Fibroblast of skin of scalp (primary cell): ENCODE measurements around the gene TM2D1. TPM values are rescaled to one million over a fixed set of nuclear protein-coding genes. Genes with fewer than 3 reads are reported as not detected.
"Not testable (repeated sequence)": the region's sequence is repeated elsewhere in the genome, so short reads cannot be mapped to it uniquely, and the experiment has no call there.

Experiments
- DNase-seq: peaks from one replicate; pipeline ENCODE4 v3.0.0-alpha.2; 2013
- polyA plus RNA-seq, 2 experiments: library from polyadenylated mRNA; unstranded; fragments of 120-200 nt; gene quantifications; one replicate each; pipeline ENCODE4 v1.2.1, GENCODE V29; 2013; ENCODE audit not compliant: insufficient read length in 2 of 2

Gene TM2D1
- polyA plus RNA-seq (2013, experiment 1 of 2; ENCODE audit: insufficient read length), result 34.3 TPM
- 39.6 TPM for polyA plus RNA-seq (2013, experiment 2 of 2; ENCODE audit: insufficient read length)

DNA sequence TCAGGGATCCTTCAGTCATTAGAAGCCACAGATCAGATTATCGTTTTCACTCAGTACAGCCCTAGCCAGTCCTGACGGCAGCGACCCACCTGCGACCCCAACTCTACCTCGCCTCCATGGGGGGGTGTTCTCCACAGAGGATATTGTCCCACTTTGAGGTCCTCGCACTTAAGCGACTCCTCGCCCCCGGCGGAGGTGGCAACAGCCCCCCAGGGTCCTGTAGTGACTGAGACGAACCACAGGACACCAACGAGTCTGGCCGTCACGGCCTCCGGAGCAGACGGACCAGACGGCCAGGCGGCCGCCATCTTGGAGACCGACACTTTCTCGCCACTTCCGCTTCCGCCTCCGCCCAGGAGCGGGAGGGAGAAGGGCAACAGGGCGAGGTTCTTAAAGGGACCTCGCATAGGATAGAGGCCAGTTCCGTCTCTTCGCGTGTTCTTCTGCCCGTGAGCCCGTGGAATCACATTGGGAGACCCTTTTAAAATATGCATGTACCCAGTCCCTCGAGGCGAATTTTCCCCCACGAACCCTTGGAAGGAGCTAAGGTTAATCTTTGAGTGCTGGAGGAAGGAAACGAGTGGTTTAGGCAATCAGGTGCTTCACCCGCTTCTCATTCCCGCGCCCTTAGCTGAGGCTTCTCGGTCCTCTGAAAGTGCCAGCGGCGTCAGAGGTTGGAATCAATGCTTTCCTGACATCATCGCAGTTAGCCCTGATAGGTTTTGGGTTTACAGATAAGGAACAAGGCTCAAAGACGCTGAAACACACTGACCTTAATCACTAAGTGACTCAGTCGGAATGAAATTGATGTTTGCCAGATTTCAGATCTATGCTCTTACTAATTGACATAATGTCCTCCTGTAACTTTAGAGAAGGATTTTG, at the start of gene TM2D1:
TSS of gene TM2D1 (minus strand) at position 329 of the 882 bp plus-strand sequence. CDS start at position 308, 21 bp downstream.
- peak; percentile 91 for DNase-seq

GRCh38 chr1:61770131-61770530, 45.2 kb upstream of the TM2D1 start:
- no peak for DNase-seq

GRCh38 chr1:61757950-61758349, 33.0 kb upstream of the TM2D1 start:
- DNase-seq, result peak; percentile 54

GRCh38 chr1:61756773-61757172, 31.8 kb upstream of the TM2D1 start:
- DNase-seq, result no peak

GRCh38 chr1:61754545-61754944, 29.6 kb upstream of the TM2D1 start:
- no peak for DNase-seq

- no peak for DNase-seq
These were observed 29.1 kb upstream of the TM2D1 start for GRCh38 chr1:61753998-61754508.

- no peak for DNase-seq
These were observed 28.0 kb upstream of the TM2D1 start for GRCh38 chr1:61752921-61753389.

DNA sequence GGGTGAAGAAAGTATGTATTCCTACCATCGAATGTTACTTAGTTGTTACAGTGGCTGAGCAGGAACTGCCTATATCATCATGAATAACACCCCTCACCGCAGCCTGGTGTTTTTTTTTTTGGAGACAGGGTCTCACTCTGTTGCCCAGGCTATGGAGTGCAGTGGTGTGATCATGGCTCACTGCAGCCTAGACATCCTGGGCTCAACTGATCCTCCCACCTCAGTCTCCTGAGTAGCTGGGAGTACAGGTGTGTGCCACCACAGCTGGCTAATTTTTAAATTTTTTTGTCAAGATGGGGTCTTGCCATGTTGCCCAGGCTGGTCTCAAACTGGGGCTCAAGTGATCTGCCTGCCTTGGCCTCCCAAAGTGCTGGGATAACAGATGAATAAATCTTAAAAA, 24.6 kb upstream of the TM2D1 start:
- DNase-seq, result no peak

- no peak for DNase-seq
These were observed 23.6 kb upstream of the TM2D1 start for GRCh38 chr1:61748566-61748965.

DNA sequence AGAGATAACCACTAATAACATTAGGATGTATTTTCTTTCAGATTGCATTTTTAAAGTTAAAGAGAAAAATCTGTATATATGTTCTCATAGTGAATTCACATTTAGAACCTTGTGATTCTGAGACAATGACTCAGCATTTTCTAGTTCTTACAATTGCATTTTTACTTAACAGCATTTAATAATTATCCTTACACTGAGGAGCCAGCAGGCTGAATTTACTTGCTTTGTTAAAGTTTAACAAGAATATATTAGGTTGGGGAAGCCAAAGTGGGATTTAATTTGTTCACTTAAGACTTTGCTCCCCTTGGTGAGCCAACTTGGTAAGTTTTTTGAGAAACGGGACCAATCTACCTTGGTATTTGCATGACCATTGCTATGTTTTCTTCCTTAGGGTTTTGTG, 21.9 kb upstream of the TM2D1 start:
- DNase-seq, result peak; percentile 40

DNA sequence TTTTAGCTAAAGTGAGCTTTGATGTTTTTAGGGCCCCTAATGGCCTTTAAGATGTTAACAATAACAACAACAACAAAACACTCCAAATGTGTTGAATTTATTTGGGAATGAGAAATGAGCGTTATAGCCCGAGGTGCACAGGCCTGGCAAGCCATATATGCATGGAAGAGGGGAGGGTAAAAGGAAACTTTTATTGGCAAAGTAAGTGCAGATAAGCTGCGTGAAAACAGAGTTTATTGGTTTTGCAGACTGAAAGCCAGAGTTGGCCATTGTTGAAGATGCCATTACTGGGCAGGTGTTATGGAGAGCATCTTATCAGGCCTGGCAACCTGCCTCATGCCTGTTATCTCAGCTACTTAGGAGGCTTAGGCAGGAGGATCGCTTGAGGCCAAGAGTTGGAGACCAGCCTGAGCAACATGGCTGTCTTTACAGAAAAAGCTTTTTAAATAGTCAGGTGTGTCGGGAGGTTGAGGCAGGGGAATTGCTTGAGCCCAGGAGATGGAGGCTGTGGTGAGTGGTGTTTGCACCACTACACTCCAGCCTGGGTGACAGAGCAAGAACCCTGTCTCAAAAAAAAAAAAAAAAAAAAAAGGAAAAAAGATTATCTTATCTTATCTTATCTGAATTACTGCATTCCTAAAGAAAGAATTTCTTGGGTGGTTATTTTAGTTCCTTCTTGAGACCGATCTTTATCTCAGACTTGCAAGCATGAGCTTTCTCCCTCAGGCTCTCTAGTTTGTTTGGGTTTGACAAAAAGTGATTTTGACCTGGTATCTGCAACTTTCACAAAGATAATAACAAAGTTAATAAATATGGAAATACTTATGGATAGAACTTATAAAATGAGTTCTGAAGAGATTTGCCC, 19.0 kb upstream of the TM2D1 start:
- DNase-seq, result peak; percentile 9

- no peak for DNase-seq
These were observed 18.4 kb upstream of the TM2D1 start for GRCh38 chr1:61743431-61743705.

GRCh38 chr1:61742620-61743430, 17.9 kb upstream of the TM2D1 start:
- DNase-seq, result peak; percentile 40

DNA sequence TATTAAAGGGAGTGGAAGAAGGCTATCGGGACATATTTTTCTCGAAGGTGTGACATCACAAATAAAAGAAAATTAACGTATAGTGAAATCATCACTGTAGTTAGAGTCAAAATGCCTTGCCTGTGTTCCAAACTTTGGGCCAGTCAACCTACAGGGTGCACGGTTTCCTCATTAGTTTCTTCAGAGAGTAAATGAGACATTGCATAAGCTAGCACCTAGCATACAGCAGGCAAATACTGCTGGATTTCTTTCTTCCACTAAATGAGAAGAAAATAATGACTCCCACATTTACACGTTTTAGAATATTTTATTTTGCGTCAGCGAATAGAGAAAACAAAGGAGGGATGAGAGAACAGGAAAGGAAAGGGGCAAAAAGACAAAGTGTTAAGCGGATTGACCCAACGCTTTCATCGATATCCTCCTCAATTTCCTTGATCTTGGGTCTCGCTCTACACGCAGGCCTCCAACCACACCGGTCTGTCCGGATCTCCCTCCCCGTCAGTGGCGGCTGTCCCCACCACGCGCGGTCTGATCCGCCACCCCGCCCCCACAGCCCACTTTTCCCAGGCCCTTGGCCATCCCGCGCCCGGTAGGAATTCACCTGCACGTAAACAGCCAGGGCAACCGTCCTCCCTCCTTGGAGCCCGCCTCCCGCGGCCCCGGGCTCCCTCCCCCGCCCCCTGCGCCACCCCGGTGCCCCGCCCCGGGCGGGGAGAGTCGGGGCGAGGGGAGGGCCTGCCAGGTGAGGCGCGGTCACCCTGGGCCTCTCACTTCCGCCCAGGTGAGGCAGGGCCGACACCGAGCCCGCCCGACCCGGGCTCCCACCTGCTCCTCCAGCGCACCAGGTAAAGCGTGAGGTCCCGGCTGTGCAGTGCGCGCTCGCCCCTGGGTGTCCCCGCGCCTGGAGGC, 17.0 kb upstream of the TM2D1 start, which contains the start of gene PATJ:
TSS of gene PATJ (plus strand) at position 770 of the 909 bp plus-strand sequence. CDS start 20,413 bp downstream, outside the sequence.
- peak; percentile 8 for DNase-seq

DNA sequence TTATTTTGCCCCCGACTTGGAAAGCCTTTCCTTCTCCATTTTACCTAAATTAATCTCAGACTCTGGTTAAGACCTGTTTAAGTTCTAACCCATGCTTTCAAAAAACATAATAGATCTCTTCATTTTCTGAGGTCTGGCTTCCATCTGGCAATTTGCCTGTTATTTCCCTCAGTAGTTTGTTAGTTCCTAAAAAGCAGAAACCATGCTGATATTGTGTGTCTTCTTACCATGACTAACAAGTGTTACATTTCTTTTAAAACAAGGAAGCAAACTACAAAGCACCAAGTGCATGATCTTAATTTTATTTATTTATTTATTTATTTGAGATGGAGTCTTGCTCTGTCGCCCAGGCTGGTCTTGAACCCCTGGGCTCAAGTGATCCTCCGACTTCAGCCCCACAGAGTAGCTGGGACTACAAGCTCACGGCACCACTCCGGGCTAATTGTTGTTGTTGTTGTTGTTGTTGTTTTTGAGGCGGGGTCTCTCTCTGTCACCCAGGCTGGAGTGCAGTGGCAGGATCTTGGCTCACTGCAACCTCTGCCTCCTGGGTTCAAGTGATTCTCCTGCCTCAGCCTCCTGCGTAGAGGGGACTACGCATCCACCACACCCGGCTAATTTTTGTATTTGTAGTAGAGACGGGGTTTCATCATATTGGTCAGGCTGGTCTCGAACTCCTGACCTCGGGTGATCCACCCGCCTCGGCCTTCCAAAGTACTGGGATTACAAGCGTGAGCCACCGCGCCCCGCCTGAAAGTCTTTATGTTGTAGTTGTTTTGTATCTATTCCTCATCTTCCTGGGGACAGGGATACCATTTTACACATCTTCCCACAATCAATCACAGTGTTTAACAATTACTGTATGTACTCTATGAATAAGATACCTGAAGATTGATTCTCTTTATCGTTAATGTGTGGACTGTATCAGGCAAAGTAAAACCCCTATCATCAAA, 16.1 kb upstream of the TM2D1 start:
- no peak for DNase-seq

GRCh38 chr1:61732726-61733125, 7.8 kb upstream of the TM2D1 start:
- DNase-seq, result no peak

DNA sequence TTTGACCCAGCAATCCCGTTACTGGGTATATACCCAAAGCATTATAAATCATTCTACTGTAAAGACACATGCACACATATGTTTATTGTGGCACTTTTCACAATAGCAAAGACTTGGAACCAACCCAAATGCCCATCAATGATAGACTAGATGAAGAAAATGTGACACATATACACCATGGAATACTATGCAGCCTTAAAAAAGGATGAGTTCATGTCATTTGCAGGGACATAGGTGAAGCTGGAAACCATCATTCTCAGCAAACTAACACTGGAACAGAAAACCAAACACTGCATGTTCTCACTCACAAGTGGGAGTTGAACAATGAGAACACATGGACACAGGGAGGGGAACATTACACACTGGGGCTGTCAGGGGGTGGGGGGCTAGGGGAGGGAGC, 5.7 kb upstream of the TM2D1 start:
- not testable (repeated sequence) for DNase-seq

DNA sequence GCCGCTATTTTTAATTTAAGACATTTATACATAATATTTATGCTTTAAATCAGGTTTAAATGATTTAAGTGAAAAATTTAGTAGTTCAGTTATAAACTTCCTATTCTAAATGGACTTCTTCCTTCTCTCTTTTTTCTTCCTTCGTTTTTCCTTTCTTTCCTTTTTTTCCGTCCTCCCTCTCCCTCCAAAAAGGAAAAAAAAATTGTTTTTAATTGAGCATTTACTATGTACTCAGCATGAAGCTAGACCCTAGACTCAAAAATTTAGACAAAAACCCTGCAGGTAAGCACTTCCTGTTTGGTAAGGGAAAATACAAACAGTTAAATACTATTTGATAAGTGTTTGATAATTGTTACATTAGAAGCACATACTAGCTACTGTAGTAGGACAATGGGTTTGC, 2.6 kb upstream of the TM2D1 start:
- DNase-seq, result no peak

DNA sequence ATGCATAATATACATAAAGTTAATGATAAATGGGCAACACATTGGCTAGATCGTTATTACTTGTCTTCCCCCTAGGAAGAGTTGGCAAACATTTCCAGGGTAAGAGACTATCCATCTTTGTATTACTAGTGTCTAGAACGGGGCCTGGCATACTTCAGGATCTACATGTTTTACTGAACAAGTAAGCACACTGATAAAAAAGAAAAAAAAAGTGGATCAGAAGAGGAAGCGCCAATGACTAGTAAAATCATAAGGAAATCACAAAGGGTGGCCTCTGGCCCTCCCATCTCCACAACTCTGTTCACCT, 482 bp downstream of the TM2D1 start:
- no peak for DNase-seq
